Fibroblast of upper back skin (primary cell): ENCODE data around the gene CFC1B.
"Not testable (repeated sequence)": the region's sequence is repeated elsewhere in the genome, so short reads cannot be mapped to it uniquely, and the experiment has no call there.

Source experiments
- DNase-seq: peaks from one replicate; pipeline ENCODE4 v3.0.0-alpha.2; 2013

CFC1B gene

GRCh38 chr2:130571929-130572328 is 50.9 kb downstream of the CFC1B start:
- not testable (repeated sequence) for DNase-seq

- DNase-seq, result not testable (repeated sequence)
Observed at GRCh38 chr2:130574230-130574629, 53.2 kb downstream of the CFC1B start.

- DNase-seq, result not testable (repeated sequence)
Observed at GRCh38 chr2:130576209-130576784, 55.3 kb downstream of the CFC1B start.

- DNase-seq, result not testable (repeated sequence)
Observed at GRCh38 chr2:130577559-130577958, 56.5 kb downstream of the CFC1B start.
